LNCAP (cell line): ENCODE measurements around the gene ATP11B.

Source experiments
- CTCF ChIP-seq: fragments of 450-650 bp; IDR thresholded peaks from 2 replicates; pipeline ENCODE4 v1.5.1; 2017; ENCODE audit warnings: mild to moderate bottlenecking

Gene ATP11B

DNA sequence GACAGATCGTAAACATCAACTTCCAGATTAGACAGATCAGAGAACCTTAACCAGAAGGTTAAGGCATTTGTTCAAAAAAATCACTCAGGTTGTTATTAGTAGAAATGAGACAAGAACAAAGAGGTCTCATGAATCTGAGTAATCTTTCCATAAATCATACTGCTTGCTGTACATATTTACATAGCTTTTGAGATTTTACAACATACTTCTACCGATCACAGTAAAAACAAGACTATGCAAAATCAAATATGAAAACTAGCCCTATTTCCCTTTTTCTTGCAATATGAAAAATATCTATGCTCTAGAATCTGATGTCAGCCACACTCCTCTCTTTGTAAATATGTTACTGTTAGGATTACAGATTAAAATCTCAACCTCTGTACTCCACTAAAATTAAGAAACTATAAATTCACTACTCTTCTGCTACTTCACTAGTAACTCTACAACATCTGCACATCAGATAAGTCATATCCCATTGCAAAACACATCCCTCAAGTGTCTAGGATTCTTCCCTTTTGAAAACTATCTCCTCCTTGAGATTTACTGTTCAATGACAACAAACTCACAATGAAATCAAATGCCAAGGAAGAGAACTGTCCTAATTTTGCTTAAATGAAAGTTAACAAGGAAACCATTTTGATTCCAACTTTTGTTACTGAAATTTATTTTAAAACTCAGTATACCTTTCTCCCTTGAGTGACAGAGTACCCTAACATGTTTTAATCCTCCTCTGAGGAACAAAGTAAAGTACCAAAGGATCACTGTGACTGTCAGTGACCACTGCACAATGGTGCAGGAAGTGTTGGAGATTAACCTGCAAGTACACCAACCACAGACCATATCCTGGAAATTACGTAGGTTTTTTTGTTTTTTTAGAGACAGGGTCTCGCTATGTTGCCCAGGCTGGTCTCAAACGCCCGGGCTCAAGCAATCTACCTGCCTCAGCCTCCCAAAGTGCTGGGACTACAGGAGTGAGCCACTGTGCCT is 174.2 kb downstream of the ATP11B start:
- TF ChIP-seq CTCF: no peak

GRCh38 chr3:182969277-182969676 is 176.0 kb downstream of the ATP11B start:
- TF ChIP-seq CTCF: no peak

DNA sequence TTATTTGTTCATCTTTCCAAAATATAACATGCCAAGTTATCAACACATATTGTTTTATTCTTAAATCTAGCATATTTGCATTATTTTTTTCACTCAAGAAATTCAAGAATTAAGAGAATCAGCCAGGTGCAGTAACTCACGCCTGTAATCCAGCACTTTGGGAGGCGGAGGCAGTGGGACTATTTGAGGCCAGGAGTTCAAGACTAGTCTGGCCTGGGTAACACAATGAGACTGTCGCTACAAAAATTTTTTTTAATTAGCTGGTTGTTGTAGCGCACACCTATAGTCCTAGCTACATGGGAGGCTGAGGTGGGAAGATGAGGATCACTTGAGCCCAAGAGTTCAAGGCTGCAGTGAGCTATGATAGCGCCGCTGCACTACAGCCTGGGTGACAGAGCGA is 176.5 kb downstream of the ATP11B start:
- no peak for TF ChIP-seq CTCF

GRCh38 chr3:182970811-182971418 is 177.6 kb downstream of the ATP11B start:
- no peak for TF ChIP-seq CTCF
